NOMO-1 treated with DMSO at 0.1 percent for 48 hours (cell line): ENCODE data around the gene ANKRD7.
A peak's percentile ranks its signal among the peaks of the same experiment; 100 is the strongest.

Experiments used
- DNase-seq: peaks from one replicate; lab custom pipeline; 2025; ENCODE audit not compliant: unreplicated experiment; lab: John Stamatoyannopoulos, UW

ANKRD7 gene, protein sequence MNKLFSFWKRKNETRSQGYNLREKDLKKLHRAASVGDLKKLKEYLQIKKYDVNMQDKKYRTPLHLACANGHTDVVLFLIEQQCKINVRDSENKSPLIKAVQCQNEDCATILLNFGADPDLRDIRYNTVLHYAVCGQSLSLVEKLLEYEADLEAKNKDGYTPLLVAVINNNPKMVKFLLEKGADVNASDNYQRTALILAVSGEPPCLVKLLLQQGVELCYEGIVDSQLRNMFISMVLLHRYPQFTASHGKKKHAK

GRCh38 chr7:118224521-118224920 is at the start of gene ANKRD7:
ANKRD7 (plus strand) TSS chr7:118224704; CDS start chr7:118224831, 127 bp downstream.
- DNase-seq: no peak

DNA sequence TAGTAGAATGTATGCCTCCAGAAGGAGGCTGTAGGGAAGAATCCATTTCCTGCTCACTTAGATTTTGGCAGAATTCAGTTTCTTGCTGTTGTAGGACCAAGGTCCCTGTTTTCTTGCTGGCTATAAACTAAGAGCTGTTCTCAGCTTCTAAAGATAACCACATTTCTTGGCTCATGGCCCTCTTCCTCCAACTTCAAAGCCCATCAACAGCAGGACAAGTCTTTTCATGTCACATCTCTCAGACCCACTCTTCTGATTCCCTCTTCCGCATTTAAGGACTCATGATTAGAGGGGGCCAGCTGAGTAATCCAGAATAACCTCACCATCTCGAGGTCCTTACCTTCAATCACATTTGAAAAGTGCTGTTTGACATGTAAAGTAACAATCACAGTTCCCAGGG is 48.8 kb upstream of the ANKRD7 start:
- no peak for DNase-seq

DNA sequence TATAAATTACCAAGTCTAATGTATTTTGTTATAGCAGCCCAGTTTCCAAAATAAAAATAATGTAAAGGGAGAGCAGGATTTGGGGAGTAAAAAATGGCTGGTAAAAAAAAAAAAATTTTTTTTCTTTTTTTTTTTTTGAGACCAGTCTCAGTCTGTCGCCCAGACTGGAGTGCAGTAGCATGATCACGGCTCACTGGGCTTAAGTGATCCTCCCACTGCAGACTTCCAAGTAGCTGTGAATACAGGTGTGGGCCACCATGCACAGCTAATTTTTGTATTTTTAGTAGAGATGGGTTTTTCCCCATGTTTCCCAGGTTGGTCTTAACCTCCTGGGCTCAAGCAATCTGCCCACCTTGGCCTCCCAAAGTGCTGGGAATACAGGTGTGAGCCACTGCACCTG is 45.3 kb upstream of the ANKRD7 start:
- no peak for DNase-seq

- DNase-seq: no peak
Observed at GRCh38 chr7:118182593-118183427, 41.7 kb upstream of the ANKRD7 start.

DNA sequence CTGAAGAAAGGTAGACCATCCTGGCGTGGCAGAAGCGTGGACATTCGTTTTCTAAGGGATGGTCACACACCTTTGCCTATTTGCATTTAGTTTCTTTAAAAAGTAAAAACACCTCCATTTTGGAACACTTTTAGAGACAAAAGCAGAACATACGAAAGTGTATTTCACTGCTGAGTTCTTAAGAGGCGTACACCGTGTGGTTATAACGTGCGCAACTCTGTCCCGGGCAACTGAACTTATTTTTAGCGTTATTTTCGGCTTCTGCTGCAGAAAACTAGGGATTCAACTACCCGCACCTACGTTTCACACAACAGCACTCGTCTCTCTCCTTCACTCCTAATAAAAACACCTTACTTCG is 41.1 kb upstream of the ANKRD7 start:
- DNase-seq: no peak

DNA sequence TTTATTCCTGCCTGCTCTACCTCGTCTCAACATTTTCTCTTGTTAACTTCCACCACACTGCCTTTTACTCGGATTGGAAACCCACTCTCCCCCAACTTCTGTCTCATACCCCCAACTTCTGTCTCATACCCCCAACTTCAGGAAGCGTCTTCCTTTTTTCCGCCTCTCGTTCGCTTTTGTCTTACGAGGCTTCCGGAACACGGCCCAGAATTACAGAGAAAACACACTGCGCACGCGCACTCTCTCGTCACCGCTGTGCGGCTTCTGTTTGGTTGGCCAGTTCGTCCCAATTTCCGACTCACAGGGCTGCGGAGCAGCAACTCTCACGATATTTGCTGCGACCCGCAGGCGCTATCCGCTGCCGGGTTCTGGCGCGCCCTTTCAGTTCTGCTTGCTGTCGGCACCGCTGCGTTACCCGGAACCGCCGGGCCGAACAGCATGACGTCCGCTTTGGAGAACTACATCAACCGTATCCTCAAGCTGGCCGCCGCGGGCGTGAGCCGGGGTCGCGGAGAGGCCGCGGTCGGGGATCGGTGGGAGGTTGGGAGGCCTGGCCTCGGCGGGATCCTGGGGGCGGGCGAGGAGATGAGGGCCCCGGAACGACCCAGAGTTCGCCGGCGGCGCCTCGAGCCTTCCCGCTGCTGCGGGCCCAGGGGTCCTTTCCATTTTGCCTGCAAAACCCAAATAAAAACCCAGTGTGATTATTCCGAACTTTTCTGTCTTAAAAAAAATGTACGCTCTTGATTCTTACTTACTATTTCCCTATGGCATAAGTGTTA is 40.5 kb upstream of the ANKRD7 start, which contains the start of gene LSM8:
TSS of gene LSM8 (plus strand) at position 379 of the 779 bp plus-strand sequence. CDS start at position 439, 60 bp downstream.
- peak; percentile 86 for DNase-seq

DNA sequence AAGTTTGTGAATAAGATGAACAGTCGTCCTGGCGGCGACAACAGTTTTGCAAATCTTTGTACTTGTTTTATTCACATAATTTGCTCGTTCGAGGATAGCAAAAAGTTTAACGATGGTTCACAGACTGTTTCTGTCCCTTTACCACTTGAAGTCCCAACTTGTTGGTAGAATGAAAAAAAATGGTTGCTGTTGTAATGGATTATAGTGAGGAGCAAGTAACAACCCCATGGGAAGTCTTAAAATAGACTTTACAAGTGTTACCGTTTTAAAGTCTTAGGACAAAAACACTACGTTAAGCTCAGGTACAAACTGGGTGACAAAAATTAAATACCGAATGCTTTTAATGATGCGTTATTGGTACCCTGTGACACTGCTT is 40.0 kb upstream of the ANKRD7 start:
- DNase-seq: no peak

GRCh38 chr7:118185163-118185860 is 39.2 kb upstream of the ANKRD7 start:
- no peak for DNase-seq

DNA sequence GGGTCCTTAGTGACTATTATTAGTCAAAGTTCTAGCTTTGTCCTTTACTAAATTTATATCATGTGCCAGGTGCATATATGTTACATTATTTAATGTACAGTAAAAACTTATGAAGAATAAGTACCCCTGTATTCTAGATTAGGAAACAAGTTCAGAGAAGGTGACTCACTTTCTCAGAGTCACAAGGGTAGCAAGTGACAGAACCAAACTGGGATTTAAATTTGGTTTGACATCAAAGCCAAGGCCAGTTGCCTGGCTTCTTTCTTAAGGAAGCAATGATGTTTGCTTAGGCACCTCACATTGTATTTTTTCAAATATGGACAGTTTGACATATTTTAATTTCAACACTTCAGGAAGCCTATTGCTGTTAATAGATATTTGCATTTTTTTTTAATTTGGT is 38.0 kb upstream of the ANKRD7 start:
- DNase-seq: no peak

- no peak for DNase-seq
Observed at GRCh38 chr7:118194571-118194970, 29.9 kb upstream of the ANKRD7 start.

DNA sequence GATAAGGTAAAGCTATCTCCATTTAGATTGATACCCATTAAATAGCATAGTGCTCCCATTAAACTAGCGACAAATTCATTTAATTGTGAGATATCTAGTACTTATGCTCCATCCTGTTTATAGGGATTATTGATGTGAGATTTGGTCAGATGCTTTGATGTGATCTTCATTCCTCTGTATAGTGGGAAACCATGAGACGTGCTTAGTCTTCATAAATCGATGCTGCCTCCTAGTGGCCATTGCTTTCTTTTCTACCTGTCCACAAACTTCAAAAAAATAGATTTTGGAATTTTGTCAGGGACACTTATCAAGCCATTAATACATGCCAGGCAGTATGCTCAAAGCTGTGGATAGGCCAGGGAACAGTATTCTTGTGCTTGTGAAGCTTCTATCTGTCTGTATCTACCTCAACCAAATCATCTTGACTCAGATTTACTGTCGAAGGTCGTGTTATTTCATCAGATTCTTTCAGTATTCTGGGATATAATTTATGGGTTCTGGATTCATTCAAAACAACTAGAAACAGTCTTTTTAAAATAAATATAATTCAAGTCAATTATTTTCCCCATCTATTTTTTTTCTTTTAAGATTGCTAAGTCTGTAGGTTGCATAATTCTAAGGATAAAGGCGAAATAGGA is 28.5 kb upstream of the ANKRD7 start:
- no peak for DNase-seq

DNA sequence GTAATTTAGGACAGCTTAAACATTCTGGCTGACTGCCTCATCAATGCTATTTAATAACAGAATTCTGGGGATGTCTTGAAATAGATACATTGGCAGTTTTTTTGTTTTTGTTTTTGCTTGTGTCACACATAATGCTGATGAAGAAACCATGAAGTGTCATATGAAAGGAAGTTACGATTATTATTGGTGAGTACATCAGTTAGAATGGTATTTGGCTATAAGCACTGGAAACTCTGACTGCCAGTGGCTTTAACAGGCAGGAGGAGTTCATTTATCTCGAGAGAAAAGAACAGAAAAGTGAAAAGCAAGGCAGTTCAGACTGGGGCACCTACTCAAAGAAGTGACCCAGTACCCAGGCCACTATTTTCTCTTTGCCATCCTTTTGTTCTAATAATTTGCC is 22.4 kb upstream of the ANKRD7 start:
- no peak for DNase-seq

DNA sequence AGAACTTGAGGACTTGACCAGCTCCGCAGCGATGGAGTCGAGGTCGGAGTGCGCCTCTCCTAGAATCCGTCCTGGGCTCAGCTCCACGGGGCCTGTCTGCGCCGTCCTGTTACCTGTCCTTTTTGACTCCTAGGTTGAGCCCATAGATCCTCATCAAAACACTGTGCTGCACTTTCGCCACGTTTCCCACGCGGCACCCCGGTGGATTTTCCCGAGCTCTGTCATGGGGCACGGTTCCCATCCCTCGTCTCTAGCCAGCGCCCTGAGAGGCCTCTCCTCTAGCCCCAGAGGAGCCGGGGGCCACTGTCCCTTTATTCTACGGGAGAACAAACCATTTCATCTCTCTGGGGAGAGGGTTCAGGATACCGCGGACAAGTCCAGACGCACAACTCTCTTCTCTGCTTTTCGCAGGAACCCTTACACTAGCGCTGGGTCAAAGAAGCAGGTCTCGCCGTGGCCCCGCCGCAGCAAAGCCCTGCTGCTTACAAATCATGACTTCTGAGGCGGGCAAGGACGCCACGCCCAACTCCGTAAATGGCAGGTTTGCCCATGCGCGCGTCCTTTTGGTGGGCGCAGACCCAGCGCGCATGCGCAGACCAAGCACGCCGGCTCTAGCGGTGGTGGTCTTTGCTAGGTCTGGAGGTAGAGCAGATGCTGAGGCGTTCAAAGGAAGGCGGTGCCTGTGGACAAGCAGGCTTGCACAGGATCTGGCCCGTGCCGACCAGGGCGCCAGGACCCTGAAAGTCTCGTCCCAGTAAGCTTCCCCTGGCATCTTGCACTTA is 10.3 kb upstream of the ANKRD7 start:
- no peak for DNase-seq

DNA sequence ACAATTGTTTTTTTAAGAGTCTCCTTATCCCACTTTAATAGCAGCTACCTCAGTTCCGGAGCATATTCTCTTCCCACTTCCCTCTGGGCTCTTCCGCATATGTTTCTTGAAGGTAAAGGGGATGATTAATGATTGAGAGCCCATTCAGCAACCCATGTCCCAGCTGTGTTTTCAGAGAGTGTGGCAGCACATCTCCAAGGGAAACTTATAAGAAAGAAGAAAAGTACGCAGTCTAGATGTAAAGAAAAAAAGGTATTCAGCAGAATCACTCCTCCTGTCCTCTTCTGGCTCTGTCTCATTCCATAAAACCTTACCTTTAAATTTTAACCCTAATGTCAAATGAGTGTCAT is 9.7 kb upstream of the ANKRD7 start:
- DNase-seq: no peak

DNA sequence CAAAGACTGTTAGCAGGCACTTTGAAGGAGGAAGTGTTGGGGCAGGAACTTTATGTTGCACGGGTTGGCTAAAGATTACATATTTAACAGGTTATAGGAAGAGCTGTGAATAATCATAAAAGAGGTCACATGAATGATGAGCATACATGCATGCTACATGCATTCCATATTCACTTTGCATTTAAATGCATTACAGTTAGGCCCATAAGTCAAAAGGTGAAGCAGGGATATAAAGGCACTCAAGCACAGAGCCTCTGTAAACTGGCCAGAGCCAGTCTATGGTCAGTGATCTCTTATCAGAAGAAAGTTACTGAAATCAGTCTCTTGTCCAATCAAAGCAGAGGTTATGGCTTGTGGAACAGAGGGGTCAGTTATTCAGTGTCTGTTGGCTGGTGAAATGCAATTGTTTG is 7.3 kb upstream of the ANKRD7 start:
- no peak for DNase-seq

GRCh38 chr7:118218413-118219156 is 5.9 kb upstream of the ANKRD7 start:
- no peak for DNase-seq

DNA sequence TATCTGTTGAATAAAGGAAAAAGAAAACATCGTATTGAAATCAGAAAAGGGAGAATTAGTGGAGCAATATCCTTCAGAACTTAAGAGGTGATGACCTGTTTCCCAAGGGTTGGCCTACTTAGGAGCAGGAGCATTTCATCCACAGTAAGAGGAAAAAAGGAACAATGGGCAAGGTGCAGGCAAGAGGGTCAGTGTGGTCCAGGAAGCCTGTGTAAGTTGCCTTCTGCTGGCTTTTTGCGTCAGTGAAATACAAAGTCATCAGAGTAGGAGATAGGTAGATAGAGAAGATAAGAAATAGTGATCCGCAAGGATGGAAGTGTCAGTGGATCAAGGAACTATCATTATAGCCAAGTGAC is 5.4 kb upstream of the ANKRD7 start:
- no peak for DNase-seq

DNA sequence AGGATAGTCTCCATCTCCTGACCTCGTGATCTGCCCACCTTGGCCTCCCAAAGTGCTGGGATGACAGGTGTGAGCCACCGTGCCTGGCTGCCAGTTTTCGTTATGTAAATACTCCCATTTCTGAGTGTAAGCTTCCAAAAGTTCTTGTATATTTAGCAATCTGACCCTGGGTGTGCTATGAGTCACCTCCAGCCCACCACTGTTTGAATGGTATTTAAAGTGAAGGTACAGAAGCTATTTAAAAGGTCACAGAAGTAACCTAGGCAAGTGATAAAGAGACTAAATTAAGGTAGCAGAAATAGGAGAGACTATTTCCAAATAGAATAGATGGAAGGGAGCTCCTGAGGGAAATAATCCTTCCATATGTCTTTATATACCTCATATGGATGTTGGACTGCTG is 3.9 kb upstream of the ANKRD7 start:
- no peak for DNase-seq

GRCh38 chr7:118222591-118222990 is 1.9 kb upstream of the ANKRD7 start:
- DNase-seq: no peak
